IMR-90 (cell line): ENCODE results near the gene RANBP9. TPM values are rescaled to one million over a fixed set of nuclear protein-coding genes. Genes with fewer than 3 reads are reported as not detected.

ENCODE experiments used
- ATAC-seq: fragments of 200-7000 bp; cut with Tn5 transposase; 2 replicates; pipeline ENCODE4 v1.9.1; 2020; ENCODE audit warnings: low read depth, mild to moderate bottlenecking, moderate library complexity
- BruUV-seq: library from RNA; stranded (reverse); fragments of 400-500 nt; replicated peaks from 2 replicates; lab custom pipeline; 2021; lab: Mats Ljungman, UMichigan
- CTCF ChIA-PET: fragments of 300-600 bp; formaldehyde crosslinking; extraction: SDS; loops from one replicate; lab custom pipeline; 2021; ENCODE audit warnings: antibody characterized with exemption; lab: Yijun Ruan, JAX
- POLR2A ChIA-PET: fragments of 300-600 bp; sonication (Branson Sonifier 250); formaldehyde crosslinking; loops from one replicate; lab custom pipeline; 2022; ENCODE audit warnings: antibody characterized with exemption; ENCODE audit not compliant: unreplicated experiment; lab: Charles Lee
- DNase-seq: peaks from one replicate; pipeline ENCODE4 v3.0.0; 2013
- H2AFZ ChIP-seq: replicated peaks from 2 replicates; pipeline ENCODE3; 2013; ENCODE audit warnings: low read length, mild to moderate bottlenecking; ENCODE audit not compliant: poor library complexity
- H2AK5ac ChIP-seq: 2 replicates; pipeline ENCODE4 v1.6.1; 2013; ENCODE audit warnings: low read depth, low read length, inconsistent platforms
- H2AK9ac ChIP-seq: replicated peaks from 2 replicates; pipeline ENCODE3; 2013; ENCODE audit warnings: mild to moderate bottlenecking, low read depth, low read length, moderate library complexity; ENCODE audit not compliant: poor library complexity
- H2BK120ac ChIP-seq: 2 replicates; pipeline ENCODE4 v1.6.1; 2013; ENCODE audit warnings: low read depth, low read length, inconsistent platforms
- H2BK15ac ChIP-seq: 3 replicates; pipeline ENCODE4 v1.6.1; 2013; ENCODE audit warnings: low read depth, low read length, inconsistent platforms
- H2BK20ac ChIP-seq: 2 replicates; pipeline ENCODE4 v1.6.1; 2013; ENCODE audit warnings: low read depth, mild to moderate bottlenecking, inconsistent platforms, low read length, moderate library complexity
- H2BK5ac ChIP-seq: 2 replicates; pipeline ENCODE4 v1.6.1; 2013; ENCODE audit warnings: mild to moderate bottlenecking, low read depth, low read length, inconsistent platforms; ENCODE audit not compliant: poor library complexity, severe bottlenecking
- H3K14ac ChIP-seq: replicated peaks from 2 replicates; pipeline ENCODE4 v1.6.1; 2013; ENCODE audit warnings: low read depth, low read length, inconsistent platforms
- H3K18ac ChIP-seq: 2 replicates; pipeline ENCODE4 v1.6.1; 2013; ENCODE audit warnings: low read depth, low read length, control low read depth
- H3K23ac ChIP-seq: 2 replicates; pipeline ENCODE4 v1.6.1; 2013; ENCODE audit warnings: low read depth, low read length, inconsistent platforms
- H3K27ac ChIP-seq: 2 replicates; pipeline ENCODE4 v1.5.1; 2013; ENCODE audit warnings: mild to moderate bottlenecking, control low read depth, low read length; ENCODE audit not compliant: insufficient read depth
- H3K27me3 ChIP-seq: 2 replicates; pipeline ENCODE4 v1.6.1; 2013; ENCODE audit warnings: low read length; ENCODE audit not compliant: control insufficient read depth, insufficient read depth
- H3K36me3 ChIP-seq: 2 replicates; pipeline ENCODE4 v1.6.1; 2013; ENCODE audit warnings: low read length, mixed read lengths; ENCODE audit not compliant: control insufficient read depth, insufficient read depth
- H3K4ac ChIP-seq: 2 replicates; pipeline ENCODE4 v1.6.1; 2013; ENCODE audit warnings: low read depth, low read length, inconsistent platforms
- H3K4me1 ChIP-seq: 2 replicates; pipeline ENCODE4 v1.6.1; 2013; ENCODE audit warnings: low read length, mixed read lengths; ENCODE audit not compliant: control insufficient read depth, insufficient read depth
- H3K4me2 ChIP-seq: 2 replicates; pipeline ENCODE4 v1.6.1; 2013; ENCODE audit warnings: low read depth, mild to moderate bottlenecking, control low read depth, low read length, moderate library complexity
- H3K4me3 ChIP-seq: 2 replicates; pipeline ENCODE4 v1.5.1; 2013; ENCODE audit warnings: low read depth, mild to moderate bottlenecking, control low read depth, low read length, moderate library complexity; ENCODE audit not compliant: insufficient read depth
- H3K56ac ChIP-seq: 2 replicates; pipeline ENCODE4 v1.6.1; 2013; ENCODE audit warnings: low read length, inconsistent platforms; ENCODE audit not compliant: insufficient read depth; ENCODE audit errors: extremely low read depth
- H3K79me1 ChIP-seq, 2 experiments: 2 replicates each; pipeline ENCODE4 v1.6.1; 2013; ENCODE audit warnings: low read length in 2 of 2, inconsistent platforms in 1 of 2, low read depth in 1 of 2
- H3K9ac ChIP-seq: 2 replicates; pipeline ENCODE4 v1.6.1; 2013; ENCODE audit warnings: low read depth, low read length, control low read depth
- H3K9me1 ChIP-seq: 2 replicates; pipeline ENCODE4 v1.6.1; 2013; ENCODE audit warnings: low read length, inconsistent platforms; ENCODE audit not compliant: insufficient read depth
- H3K9me3 ChIP-seq: 2 replicates; pipeline ENCODE4 v1.6.1; 2013; ENCODE audit warnings: low read length; ENCODE audit not compliant: control insufficient read depth, insufficient read depth
- H4K20me1 ChIP-seq: 2 replicates; pipeline ENCODE4 v1.6.1; 2013; ENCODE audit warnings: low read length, inconsistent platforms; ENCODE audit not compliant: insufficient read depth
- H4K5ac ChIP-seq: 2 replicates; pipeline ENCODE4 v1.6.1; 2013; ENCODE audit warnings: mild to moderate bottlenecking, low read depth, low read length, control low read depth
- H4K8ac ChIP-seq, 2 experiments: 2 replicates each; pipeline ENCODE4 v1.6.1; 2013; ENCODE audit warnings: low read depth in 2 of 2, low read length in 2 of 2, control low read depth in 1 of 2, inconsistent platforms in 1 of 2
- H4K91ac ChIP-seq: 2 replicates; pipeline ENCODE4 v1.6.1; 2013; ENCODE audit warnings: low read depth, low read length, inconsistent platforms; ENCODE audit not compliant: insufficient read depth
- BHLHE40 ChIP-seq: fragments of 150-350 bp; IDR thresholded peaks from 2 replicates; pipeline ENCODE4 v1.6.1; 2016; ENCODE audit warnings: mild to moderate bottlenecking, low read depth, low read length
- MAFK ChIP-seq: IDR thresholded peaks from 2 replicates; pipeline ENCODE4 v1.6.1; 2012; ENCODE audit warnings: low read depth, low read length, improper control_type of control experiment
- MAZ ChIP-seq: IDR thresholded peaks from 2 replicates; pipeline ENCODE4 v1.6.1; 2012; ENCODE audit warnings: low read depth, mild to moderate bottlenecking, low read length, improper control_type of control experiment, moderate library complexity, borderline replicate concordance
- NFE2L2 ChIP-seq: fragments of 150-350 bp; IDR thresholded peaks from 2 replicates; pipeline ENCODE4 v1.6.1; 2016; ENCODE audit warnings: low read depth, mild to moderate bottlenecking, low read length
- POLR2A ChIP-seq: IDR thresholded peaks from 2 replicates; pipeline ENCODE4 v1.6.1; 2012; ENCODE audit warnings: mild to moderate bottlenecking, low read depth, low read length
- RCOR1 ChIP-seq: IDR thresholded peaks from 2 replicates; pipeline ENCODE4 v1.6.1; 2012; ENCODE audit warnings: mild to moderate bottlenecking, low read length, improper control_type of control experiment; ENCODE audit not compliant: insufficient replicate concordance
- WGBS, 2 experiments: methylation state at CpG; one replicate each; pipeline versions ENCODE4 v1.1.5 to v1.1.7; 2013; ENCODE audit warnings: missing lambda C conversion rate in 2 of 2; ENCODE audit not compliant: insufficient read length in 1 of 2; ENCODE audit errors: extremely low coverage in 2 of 2; 5-methylcytosine and 5-hydroxymethylcytosine counted together
- dilution Hi-C: fragments of 300-500 bp; cut with HindIII; formaldehyde crosslinking; loops from one replicate; pipeline ENCODE4 v1.14.3; 2018; ENCODE audit warnings: low sequenced_read_pairs; ENCODE audit not compliant: unreplicated experiment
- in situ Hi-C: fragments of 300-500 bp; cut with MboI; formaldehyde crosslinking; loops from 3 replicates; pipeline ENCODE4 v1.14.3; 2019; ENCODE audit warnings: low sequenced_read_pairs, inconsistent platforms, mixed read lengths
- intact Hi-C: fragments of 100-400 bp; cut with micrococcal nuclease; formaldehyde crosslinking; loops from 2 replicates; pipeline ENCODE4 v1.10.0; 2022
- polyA plus RNA-seq, 3 experiments: library from polyadenylated mRNA; depleted of rRNA; stranded (reverse); fragments of >200 nt; gene quantifications; 2 replicates each; pipeline ENCODE4 v1.2.3, GENCODE V29; 2012; ENCODE audit warnings: low replicate concordance in 1 of 3
- total RNA-seq: library from RNA; depleted of rRNA; stranded (reverse); fragments of >200 nt; gene quantifications from 2 replicates; pipeline ENCODE4 v1.2.3, GENCODE V29; 2012

RANBP9 gene
- total and polyA plus RNA-seq, 2 of the 4 experiments (the other 2 are of a cell fraction), result 17.7 to 27.8 TPM

DNA sequence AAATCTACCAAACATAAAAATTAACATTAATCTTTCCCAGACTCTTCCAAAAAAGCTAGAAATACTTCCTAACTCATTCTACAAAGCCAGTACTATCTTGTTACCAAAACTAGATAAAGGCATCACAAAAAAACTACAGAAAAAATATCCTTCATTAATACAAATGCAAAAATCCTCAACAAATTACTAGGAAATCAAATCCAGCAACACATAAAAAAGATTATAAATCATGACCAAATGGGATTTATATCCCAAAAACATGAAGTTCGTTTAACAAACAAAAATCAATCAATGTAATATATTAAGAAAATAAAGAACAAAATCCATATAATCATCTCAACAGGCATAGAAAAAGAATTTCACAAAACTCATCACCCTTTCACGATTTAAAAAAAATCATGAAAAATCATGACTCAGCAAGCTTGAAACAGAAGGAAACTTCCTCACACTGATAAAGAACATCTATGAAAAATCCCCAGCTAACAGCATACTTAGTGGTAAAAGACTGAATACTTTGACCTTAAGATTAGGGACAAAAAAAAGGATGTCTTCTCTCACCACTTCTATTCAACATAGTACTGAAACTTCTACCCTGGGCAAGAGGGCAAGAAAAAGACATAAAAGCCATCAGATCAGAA, 43.2 kb downstream of the RANBP9 start:
- H3K4me1 ChIP-seq, result peaks cover 3% of the 10 kb centered on the region; the same call in 1 of the 2 replicates
- H2AK5ac ChIP-seq, result no peak overlapping the region
- intact Hi-C loops, result loop anchor here (5.0 kb wide), 1 partner anchor 36 kb away; no protein-coding TSS in a partner anchor
- peaks cover 18 to 51% of the 10 kb centered on the region in 2 experiments for H3K79me1 ChIP-seq
- ChIA-PET CTCF (no interaction called here), POLR2A (no interaction called here)
- H3K18ac ChIP-seq, result no peak overlapping the region
- in situ Hi-C loops, result no loop called here
- H4K20me1 ChIP-seq, result peaks cover 50% of the 10 kb centered on the region
- no TSS peak for BruUV-seq
- no peak overlapping the region for H2BK15ac ChIP-seq
- no peaks in the 10 kb centered on the region for H3K27me3 ChIP-seq
- H3K4me3 ChIP-seq, result no peak overlapping the region
- H4K8ac ChIP-seq, result no peak overlapping the region
- H3K14ac ChIP-seq, result no peak overlapping the region
- TF ChIP-seq NFE2L2 (peak; percentile 88), POLR2A (no peak), MAZ (no peak), RCOR1 (no peak), BHLHE40 (no peak), MAFK (peak; percentile 93)
- H3K56ac ChIP-seq, result no peak overlapping the region
- H3K23ac ChIP-seq, result no peak overlapping the region
- H3K9me1 ChIP-seq, result no peaks in the 10 kb centered on the region; the same call in 1 of the 2 replicates
- H3K4me2 ChIP-seq, result no peak overlapping the region
- no CpG with 5 or more reads among the region's 2 CpGs for WGBS, 2 experiments
- H2BK20ac ChIP-seq, result no peak overlapping the region
- H2AK9ac ChIP-seq, result no peak overlapping the region
- no peak overlapping the region for H2AFZ ChIP-seq
- no peaks in the 10 kb centered on the region for H3K9me3 ChIP-seq
- no peak overlapping the region for H4K5ac ChIP-seq
- no peak overlapping the region for H3K4ac ChIP-seq
- no peak overlapping the region for H4K91ac ChIP-seq
- dilution Hi-C loops, result no loop called here
- H2BK5ac ChIP-seq, result no peak overlapping the region
- H3K9ac ChIP-seq, result no peak overlapping the region
- H2BK120ac ChIP-seq, result no peak overlapping the region
- no peak for ATAC-seq
- no peak overlapping the region for H3K27ac ChIP-seq
- DNase-seq, result no peak
- H3K36me3 ChIP-seq, result no peaks in the 10 kb centered on the region
